T follicular helper cell (primary cell): Measurements from ENCODE around the gene NCAPG2.
"Not testable (repeated sequence)": the region's sequence is repeated elsewhere in the genome, so short reads cannot be mapped to it uniquely, and the experiment has no call there.

Source experiments
- DNase-seq: peaks from one replicate; pipeline ENCODE4 v3.0.0-alpha.2; 2020; ENCODE audit warnings: low read depth

Gene NCAPG2

DNA sequence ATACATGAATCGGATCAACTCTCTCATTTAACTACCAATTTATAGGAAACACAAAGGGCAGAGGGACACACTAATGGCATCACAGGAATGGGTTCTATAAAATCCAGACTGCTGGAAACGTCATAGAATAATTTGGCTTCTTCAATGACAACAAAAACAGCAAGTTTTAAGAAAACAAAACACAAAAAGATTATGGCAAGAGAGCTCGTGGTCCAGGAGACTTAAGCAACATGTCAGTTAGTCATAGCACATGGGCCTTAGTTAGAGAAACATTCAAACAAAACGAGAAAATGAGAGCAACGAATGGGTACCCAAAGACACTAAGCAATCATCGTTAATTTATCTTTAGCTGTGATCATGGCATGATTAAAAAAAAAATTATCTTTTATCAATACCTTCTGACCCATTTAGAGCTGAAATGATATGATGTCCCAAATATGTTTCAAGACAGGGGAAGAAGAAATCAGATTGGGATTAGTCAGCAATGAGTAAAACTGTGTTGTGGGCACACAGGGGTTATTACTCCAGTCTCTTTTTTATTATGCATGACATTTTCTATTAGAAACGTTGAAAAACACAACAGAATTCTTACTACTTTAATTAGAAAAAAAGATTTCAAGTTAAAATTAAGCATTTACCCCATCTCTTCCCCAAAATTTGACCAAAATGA is 28.3 kb downstream of the NCAPG2 start:
- no peak for DNase-seq

DNA sequence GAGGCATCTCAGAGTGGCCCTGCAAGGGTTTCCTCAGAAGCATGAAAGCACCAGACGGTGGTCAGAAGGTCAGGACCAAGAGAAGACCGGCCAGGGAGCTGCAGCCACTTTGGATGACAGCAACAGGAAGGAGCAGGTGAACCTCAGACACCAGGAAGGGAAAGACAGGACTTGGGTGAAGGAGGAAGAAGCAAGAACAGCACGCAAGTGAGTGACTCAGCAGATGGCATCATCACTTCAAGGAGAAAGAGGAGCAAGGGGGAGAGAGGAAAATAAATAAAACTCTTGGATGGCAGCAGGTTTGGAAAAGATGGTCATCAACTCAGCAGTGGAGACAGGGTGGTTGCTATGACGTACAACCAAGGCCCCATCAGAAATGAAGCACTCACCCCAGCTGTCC is 31.6 kb downstream of the NCAPG2 start:
- DNase-seq = no peak

DNA sequence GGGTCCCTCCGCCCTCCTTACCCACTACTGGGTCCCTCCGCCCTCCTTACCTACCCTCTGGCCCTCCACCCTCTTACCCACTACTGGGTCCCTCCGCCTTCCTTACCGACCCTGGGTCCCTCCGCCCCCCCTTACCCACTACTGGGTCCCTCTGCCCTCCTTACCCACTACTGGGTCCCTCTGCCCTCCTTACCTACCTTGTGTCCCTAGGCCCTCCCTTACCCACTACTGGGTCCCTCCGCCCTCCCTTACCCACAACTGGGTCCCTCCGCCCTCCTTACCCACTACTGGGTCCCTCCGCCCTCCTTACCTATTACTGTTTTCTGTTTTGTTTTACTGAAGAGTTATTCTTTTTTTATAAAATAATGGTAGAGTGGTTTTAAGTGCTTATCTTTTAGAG is 36.5 kb downstream of the NCAPG2 start:
- not testable (repeated sequence) for DNase-seq

DNA sequence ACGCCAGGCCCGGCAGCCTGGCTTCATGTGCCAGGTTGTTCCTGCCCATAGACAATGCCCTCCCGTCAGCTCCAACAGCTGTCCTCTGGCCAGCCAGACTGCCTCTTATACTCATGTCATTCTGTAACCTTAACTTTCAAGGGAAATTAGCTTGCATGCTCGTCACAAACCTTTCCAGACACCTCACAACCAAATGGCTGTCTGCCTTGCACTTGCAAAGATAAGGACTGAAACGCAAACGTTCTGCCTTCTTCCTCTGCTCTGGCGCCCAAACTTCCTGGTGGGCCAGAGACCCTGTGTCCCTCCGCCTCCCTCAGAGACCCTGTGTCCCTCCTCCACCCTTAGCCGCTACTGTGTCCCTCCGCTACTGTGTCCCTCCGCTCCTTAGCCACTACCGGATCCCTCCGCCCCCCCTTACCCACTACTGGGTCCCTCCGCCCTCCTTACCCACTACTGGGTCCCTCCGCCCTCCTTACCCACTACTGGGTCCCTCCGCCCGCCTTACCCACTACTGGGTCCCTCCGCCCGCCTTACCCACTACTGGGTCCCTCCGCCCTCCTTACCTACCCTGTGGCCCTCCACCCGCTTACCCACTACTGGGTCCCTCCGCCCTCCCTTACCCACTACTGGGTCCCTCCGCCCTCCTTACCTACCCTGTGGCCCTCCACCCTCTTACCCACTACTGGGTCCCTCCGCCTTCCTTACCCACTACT is 37.5 kb downstream of the NCAPG2 start:
- DNase-seq = not testable (repeated sequence)

DNA sequence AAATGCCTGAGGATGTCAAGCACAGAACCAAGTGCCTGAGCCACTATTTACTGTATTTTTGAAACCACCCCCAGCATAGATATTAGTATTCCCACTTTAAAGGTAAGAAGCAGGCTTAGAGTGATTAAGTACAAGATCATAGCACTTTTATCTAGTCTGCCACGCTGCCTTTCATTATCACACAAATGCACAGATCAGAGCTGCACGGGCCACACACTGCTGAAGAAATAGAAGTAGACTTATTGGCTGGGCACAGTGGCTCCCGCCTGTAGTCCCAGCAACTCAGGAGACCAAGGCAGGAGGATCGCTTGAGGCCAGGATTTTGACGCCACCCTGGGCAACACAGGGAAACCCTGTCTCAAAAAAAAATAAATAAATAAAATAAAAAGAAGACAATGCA is 38.2 kb downstream of the NCAPG2 start:
- DNase-seq = no peak

DNA sequence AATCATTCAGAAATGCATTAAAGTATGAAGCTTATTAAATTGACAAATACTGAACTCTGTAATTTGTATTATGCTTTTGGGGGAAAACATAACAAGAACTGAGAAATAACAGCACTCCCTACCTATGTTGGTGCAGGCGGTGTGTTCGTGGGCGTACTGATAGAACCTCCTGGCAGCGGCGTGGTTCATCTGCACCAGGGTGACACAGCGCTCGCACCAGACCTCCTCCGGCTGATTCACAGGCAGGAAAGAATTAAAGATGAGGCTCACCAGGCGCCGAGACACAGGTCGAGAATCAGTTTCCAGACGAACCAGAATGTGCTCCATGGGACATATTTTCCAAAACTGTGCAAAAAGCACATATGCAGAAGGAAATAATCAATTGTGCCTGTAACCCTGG is 40.2 kb downstream of the NCAPG2 start:
- DNase-seq = no peak

DNA sequence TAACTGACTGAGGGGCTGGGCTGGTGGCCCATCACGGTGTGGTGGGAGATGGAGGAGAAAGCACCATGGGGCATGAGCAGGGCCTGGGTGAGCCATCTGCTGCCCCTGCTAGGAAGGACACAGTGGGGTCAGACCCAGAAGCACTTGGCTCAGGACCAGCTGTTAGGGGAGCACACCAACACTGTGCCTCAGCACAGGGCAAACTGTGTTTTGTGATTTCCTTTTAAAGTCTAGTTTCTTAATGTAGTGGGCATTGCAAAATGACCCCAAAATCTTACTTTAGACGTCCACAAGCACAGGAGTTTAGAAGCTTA is 41.2 kb downstream of the NCAPG2 start:
- no peak for DNase-seq

DNA sequence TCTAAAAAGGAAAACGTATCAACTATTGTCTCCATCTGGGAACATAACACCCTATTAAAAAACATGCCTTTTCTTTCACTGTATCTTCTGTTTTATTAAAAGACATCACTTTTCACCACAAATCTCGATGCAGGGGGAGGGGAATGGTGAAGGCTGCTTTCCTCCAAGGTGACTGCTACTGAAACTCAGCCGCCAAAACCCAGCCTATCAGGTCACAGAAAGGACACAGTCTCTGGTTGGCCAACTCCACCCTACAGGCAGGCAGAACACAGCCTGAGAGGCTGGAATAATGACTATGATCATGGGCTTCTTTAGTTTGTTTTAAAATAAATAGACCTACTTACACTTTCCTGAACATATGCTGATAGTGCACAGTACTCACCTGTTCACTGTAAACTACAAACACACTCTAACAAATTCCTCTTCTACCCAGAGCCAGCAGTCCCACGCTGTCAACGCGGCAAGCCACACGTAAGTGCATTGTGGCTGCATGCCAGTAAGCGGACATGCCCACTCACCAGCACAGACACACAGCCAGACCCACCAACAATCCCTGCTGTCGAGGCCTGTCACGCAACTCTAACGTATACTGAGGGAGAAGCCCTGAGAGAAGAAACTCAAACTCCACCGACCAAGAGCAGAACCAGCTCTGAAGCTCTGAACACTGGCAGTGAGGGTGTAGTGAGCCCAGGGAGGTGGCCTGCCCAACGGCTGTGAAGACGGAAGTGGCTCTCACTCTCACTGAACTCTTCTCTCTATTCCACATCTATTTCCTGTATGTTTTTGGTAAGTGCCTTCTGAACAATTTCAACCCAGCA is 41.8 kb downstream of the NCAPG2 start:
- DNase-seq = no peak

DNA sequence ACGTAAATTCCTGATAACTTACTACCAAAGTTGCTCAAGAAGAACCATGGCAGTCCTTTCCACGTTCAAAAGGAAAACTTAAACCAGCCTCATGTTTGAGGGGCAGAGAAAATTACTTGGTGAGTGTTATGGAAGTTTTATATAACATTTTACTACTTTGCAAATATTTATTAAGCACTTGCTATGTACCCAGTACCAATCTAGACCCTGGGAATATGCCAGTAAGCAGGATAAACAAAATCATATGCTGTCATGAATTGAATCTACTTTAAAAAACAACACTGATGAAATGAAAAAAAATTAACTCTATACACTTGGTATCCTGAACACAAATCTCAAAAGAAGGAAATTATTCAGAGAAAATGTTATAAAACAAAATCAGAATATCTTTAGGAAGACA is 46.1 kb downstream of the NCAPG2 start:
- no peak for DNase-seq

DNA sequence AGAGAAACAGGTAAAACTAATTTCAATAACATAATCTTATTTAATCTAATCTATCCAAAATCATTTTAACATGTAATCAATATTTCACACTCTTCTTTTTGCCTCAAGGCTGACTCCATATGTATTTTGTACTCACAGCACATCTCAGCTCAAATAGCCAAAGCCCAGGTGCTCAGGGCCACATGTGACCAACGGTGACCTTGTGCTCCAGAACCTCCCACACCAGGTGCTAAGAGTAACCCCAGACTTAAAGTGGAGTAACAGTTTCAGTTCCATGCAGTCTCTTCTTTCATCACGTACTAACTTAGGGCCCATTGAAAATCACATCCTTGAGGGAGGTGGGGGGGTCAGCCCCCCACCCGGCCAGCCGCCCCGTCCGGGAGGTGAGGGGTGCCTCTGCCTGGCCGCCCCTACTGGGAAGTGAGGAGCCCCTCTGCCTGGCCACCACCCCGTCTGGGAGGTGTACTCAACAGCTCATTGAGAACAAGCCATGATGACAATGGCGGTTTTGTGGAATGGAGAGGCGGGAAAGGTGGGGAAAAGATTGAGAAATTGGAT is 47.3 kb downstream of the NCAPG2 start:
- no peak for DNase-seq

DNA sequence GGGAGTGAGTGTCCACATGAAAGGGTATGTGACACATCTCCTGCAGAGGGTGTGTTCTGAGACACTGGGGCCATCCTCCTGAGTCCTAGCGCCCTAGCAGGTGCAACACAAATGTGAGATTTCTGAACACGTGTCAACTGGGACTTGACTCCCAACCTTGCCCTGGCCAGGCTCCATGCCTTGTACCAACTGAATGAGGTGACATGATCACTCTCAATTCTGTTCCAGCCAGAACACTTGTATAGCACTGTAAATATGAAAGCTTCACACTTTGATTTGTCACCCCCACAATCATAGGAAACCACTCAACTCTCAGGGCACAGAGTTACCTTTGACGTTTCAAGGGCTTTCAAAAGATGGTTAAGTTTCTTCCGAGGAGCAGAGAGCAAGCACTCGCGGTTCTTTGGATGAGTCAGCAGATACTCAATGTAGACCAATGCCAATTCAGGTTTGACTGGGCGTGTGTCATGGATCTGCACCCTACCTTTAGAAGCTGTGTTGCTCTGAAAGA is 48.6 kb downstream of the NCAPG2 start:
- DNase-seq = no peak

DNA sequence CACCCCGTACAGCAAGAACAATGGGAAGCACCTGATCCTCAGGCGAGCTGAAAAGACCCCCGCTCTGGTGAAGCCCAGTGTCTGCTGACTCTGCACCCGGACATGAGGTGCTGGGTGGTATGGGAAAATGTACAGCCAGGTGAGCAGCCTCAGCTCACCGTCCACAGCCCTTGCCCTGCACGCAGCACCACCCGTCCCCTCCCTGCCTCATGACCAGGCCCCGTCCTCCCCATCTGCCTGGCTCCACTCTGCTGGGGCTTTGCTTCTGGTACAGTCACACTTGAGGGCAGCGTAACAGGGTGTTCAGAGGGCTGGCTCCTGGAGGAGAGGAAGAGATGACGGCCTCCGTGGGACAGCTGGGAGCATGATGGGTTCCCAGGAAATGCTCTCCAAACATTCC is 49.1 kb downstream of the NCAPG2 start:
- DNase-seq = no peak

DNA sequence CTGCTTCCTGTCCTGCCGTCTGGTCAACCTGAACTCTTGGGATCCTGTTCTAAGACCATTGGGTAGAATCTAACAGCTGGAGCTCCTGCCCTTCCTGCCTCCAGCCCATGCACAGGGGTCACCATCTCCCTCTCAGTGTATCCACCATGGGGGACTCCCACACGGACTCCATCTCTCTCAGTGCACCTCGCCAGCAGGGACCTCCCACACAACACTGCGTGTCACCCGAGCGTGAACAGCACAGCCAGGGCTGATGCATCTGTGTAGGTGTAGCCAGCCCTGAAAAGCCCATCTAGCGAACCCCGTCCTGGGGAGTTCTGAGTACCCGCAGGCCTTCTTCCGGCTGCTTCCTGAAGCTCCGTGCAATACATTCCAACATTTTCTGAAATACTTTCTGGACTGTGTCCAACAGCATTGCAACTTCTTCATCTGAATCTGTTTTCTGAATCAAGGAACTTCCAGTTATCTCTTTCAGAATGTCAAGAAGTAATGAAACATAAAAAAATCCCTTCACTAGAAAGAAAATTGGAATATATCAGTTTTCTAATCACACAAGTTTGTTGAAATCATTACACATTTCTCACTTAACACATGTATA is 52.5 kb downstream of the NCAPG2 start:
- DNase-seq = no peak

DNA sequence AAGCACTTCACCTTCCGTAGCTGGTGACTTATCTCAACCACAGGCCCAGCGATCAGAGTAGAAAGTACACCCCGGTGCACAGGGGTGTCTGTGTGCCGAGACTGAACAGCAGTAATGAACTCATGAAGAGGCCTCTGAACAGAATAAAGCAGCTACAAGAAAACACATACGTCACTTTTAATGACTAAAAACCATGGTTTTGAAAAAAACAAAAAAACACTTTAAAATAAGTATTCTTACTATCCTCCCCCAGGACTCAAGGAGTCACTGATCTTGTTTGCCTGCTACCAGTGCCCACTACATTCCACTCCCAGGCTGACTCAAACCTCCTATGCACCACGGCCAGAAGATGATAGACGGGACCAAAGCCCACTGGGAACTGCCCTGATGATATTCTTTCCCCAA is 53.8 kb downstream of the NCAPG2 start:
- no peak for DNase-seq

DNA sequence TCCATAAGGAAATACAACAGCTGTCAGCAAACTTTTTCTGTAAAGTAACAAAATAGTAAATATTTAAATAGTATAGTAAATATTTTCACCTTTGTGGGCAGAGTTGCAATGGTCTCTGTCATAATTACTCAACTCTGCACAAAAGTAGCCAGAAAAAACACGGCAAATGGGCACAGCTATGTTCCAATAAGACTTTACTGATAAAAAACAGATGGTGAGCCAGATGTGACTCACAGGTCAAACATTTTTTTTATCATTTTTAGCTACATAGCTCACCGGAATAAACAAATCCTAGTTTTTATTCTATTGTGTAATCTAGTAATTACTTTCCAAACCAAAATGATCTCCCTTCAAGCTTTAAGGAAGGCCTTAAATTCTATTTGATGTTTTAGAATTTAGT is 55.3 kb downstream of the NCAPG2 start:
- no peak for DNase-seq

DNA sequence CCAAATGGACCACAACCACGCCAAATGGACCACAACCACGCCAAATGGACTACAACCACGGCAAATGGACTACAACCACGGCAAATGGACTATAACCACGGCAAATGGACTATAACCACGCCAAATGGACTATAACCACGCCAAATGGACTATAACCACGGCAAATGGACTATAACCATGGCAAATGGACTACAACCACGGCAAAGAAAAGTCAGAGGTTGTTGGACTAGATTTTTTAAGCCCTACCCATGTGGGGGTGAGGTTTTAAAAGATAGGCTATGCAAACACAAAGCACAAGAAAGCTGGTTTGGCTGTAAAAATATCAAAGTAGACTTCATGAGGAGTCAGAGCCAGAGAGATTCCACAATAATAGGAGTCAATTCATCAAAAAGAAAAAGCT is 55.8 kb downstream of the NCAPG2 start:
- DNase-seq = no peak

DNA sequence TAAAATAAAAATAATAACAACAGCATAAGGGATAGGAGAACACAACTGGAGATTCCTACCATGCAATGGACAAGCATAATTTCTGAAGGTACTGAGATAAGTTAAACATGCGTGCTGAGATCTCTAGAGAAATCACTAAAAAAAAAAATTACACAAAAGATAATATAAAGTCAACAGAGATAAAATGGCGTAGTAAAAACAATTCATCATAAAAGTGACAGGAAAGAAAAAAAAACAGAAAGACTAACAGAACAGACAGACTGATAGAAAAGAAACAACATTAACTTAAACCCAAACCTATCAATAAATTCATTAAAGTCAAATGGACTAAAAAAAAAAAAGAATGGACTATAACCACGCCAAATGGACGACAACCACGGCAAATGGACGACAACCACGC is 56.4 kb downstream of the NCAPG2 start:
- no peak for DNase-seq

DNA sequence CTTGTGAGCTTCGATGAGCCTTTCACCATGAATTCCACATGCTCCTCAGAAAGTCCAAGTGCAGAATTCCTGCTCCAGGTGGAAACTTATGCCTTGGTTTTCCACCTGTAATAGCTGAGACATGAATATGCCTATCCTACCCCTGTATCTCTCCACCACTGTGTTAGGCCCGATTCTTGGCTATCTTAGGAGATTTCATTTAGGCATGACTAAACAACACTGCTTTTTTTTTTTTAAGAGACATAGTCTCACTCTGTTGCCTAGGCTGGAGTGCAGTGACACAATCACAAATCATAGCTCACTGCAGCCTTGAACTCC is 57.2 kb downstream of the NCAPG2 start:
- no peak for DNase-seq

DNA sequence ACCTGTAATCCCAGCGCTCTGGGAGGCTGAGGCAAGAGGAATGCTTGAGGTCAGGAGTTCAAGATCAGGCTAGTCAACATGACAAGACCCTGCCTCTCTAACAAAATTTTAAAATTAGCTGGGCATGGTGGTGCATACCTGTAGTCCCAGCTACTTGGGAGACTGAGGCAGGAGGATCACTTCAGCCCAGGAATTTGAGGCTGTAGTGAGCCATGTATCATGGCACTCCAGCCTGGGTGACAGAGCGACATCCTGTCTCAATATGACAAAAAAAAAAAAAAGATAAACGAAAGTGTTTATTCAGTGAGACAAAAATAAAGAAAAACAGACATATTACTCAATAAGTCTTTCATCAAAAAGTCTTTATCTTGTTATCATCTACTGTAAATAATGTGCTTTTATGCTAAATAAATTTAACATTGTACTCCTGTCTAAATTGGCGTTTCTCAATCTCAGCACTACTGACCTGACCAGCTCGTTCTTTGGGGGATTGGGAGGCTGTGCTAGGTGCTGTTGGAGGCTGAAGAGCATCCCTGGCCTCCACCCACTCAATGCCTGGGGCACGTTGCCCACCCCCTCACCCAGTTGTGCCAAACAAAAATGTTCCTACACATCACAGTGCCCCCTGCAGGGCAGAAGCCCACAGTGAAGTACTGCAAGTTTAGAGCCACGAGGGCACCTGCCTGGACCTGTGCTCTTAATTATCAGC is 57.7 kb downstream of the NCAPG2 start:
- DNase-seq = no peak

DNA sequence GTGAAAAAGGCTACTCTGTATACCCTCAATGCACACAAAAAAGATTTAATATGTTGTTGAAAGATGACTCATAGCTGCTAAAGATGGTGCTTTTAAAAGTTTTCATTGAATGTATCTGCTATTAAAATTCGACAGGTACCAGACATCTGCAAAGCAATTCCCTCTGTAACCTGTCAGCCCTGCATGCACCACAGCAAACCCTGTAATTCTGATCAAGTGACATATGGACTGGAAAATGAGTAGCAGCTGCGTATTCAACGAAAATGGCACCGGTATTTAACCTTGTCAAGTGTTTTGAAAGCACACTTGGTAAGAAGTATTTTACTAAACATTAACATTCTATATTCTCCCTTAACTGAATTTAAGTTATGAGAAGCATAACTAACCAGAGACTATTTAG is 58.8 kb downstream of the NCAPG2 start:
- DNase-seq = no peak

DNA sequence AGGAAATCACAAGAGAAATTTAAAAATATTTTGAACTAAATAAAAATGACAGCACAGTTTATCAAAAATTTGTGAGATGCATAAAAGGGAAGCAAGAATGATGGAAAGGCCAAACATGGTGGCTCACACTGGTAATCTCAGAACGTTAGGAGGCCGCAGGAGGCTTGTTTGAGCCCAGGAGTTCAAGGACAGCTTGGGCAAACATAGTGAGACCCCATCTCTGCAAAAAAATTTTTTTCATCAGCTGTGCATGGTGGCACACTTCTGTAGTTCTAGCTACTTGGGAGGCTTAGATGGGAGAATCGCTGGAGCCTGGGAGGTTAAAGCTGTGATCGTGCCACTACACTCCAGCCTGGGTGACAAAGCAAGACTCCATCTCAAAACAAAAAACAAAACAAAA is 62.5 kb downstream of the NCAPG2 start:
- no peak for DNase-seq

DNA sequence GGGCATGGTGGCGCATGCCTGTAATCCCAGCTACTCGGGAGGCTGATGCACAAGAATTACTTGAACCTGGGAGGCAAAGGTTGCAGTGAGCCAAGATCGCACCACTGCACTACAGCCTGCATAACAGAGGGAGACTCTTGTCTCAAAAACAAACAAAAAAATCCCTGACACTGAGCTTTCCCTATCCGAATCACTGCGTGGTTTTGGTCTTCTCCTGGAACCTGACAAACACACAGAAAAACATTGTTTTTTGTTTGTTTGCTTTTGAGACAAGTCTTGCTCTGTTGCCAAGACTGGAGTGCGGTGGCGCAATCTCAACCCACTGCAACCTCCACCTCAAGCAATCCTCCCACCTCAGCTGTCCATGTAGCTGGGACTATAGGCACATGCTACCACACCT is 66.6 kb downstream of the NCAPG2 start:
- no peak for DNase-seq
